ENCODE results near the gene MRPL40.

- TF ChIP-seq FOXP2 (optimal IDR thresholded peaks at IDR 0.05; ENCODE audit: borderline replicate concordance, extremely low read depth, extremely low read length, insufficient read depth), result no peak
- no peak for TF ChIP-seq SIN3A (IDR thresholded peaks at IDR 0.05; ENCODE audit: borderline replicate concordance, insufficient read depth, low read length)
- TF ChIP-seq POLR2AphosphoS5 (IDR thresholded peaks at IDR 0.05; ENCODE audit: low read depth, low read length), result no peak
Observed at GRCh38 chr22:19412923-19413322, 19.4 kb upstream of the MRPL40 start.

Data from PFSK-1 (cell line).